ENCODE measurements around the gene MT1X.

- TF ChIP-seq POLR2A (IDR thresholded peaks at IDR 0.05) (no peak), CTCF (IDR thresholded peaks at IDR 0.05) (no peak), EP300 (IDR thresholded peaks at IDR 0.05) (no peak)
Measured at GRCh38 chr16:56726283-56726682, 44.0 kb downstream of the MT1X start.
